Transverse colon (tissue), 4 donors: ENCODE data around the gene TTL. TPM values are rescaled to one million over a fixed set of nuclear protein-coding genes. Genes with fewer than 3 reads are reported as not detected.
A peak's percentile ranks its signal among the peaks of the same experiment; 100 is the strongest.

ENCODE experiments used
- DNase-seq: peaks from one replicate; pipeline ENCODE4 v3.0.0-alpha.2; 2019
- H3K27ac ChIP-seq, 4 donors: fragments of 200-600 bp; sonication (generic); 2 replicates each; pipeline ENCODE4 v1.5.1; 2016 to 2018; ENCODE audit warnings: inconsistent platforms in 4 of 4
- H3K27me3 ChIP-seq: fragments of 200-600 bp; sonication (generic); 2 replicates; pipeline ENCODE4 v1.5.1; 2017; ENCODE audit warnings: inconsistent platforms
- H3K36me3 ChIP-seq, 4 donors: fragments of 200-600 bp; sonication (generic); 2 replicates each; pipeline ENCODE4 v1.5.1; 2017 to 2019; ENCODE audit warnings: inconsistent platforms in 4 of 4
- H3K4me1 ChIP-seq, 4 donors: fragments of 200-600 bp; sonication (generic); 2 replicates each; pipeline ENCODE4 v1.5.1; 2017 to 2020; ENCODE audit warnings: inconsistent platforms in 4 of 4
- H3K4me3 ChIP-seq, 4 donors: fragments of 200-600 bp; sonication (generic); 1 replicate in 1 of 4; 2 replicates in 3 of 4; pipeline versions ENCODE4 v1.5.1 to v1.6.1; 2017 to 2019; ENCODE audit warnings: inconsistent platforms in 4 of 4
- H3K9me3 ChIP-seq, 2 donors: fragments of 200-600 bp; sonication (generic); 2 replicates each; pipeline ENCODE4 v1.5.1; 2017 to 2019; ENCODE audit warnings: inconsistent platforms in 2 of 2
- CTCF ChIP-seq, 5 experiments: fragments of 200-600 bp in 3 of 5; fragments of 450-650 bp in 2 of 5; sonication (generic) in 3 of 5; IDR thresholded peaks; 1 replicate in 2 of 5; 2 replicates in 3 of 5; pipeline ENCODE4 v1.5.1; 2016 to 2017; ENCODE audit warnings: antibody characterized with exemption in 5 of 5, inconsistent platforms in 3 of 5, mild to moderate bottlenecking in 2 of 5, moderate library complexity in 1 of 5
- EP300 ChIP-seq: sonication (generic); formaldehyde crosslinking; IDR thresholded peaks from one replicate; pipeline ENCODE4 v1.6.1; 2017; ENCODE audit warnings: antibody characterized with exemption, low read depth
- POLR2A ChIP-seq: fragments of 450-650 bp; IDR thresholded peaks from one replicate; pipeline ENCODE4 v1.6.1; 2016; ENCODE audit warnings: antibody characterized with exemption, mild to moderate bottlenecking, moderate library complexity
- POLR2AphosphoS5 ChIP-seq, 3 donors: sonication (generic); formaldehyde crosslinking; IDR thresholded peaks; one replicate each; pipeline ENCODE4 v1.6.1; 2016; ENCODE audit warnings: antibody characterized with exemption in 3 of 3
- WGBS, 2 donors: methylation state at CpG; one replicate each; pipeline ENCODE4 v1.1.5; 2018; ENCODE audit warnings: low coverage in 1 of 2; 5-methylcytosine and 5-hydroxymethylcytosine counted together
- in situ Hi-C, 4 donors: fragments of 200-750 bp; cut with MboI; loops; one replicate each; pipeline versions ENCODE4 v1.15.0 to v1.15.1; 2017; ENCODE audit warnings: low sequenced_read_pairs in 3 of 4, low pct_ligation_motif_present in 1 of 4, low pct_unique_long_range_greater_than_20kb in 1 of 4
- intact Hi-C: fragments of 100-400 bp; cut with DNase I; formaldehyde crosslinking; loops from one replicate; pipeline ENCODE4 v1.15.1; 2023; ENCODE audit warnings: low total_unique reads
- small RNA-seq, 4 donors: library from RNA; depleted of rRNA; stranded (forward); fragments of <200 nt; gene quantifications; one replicate each; pipeline ENCODE3, GENCODE V24; 2016
- total RNA-seq, 4 donors: library from RNA; depleted of rRNA; stranded (reverse); fragments of >200 nt; gene quantifications; one replicate each; pipeline ENCODE4 v1.1.0, GENCODE V29; 2016

TTL gene
- total RNA-seq, 4 donors from 2014 or later, result 7.9 to 61.3 (median 16.6) TPM

DNA sequence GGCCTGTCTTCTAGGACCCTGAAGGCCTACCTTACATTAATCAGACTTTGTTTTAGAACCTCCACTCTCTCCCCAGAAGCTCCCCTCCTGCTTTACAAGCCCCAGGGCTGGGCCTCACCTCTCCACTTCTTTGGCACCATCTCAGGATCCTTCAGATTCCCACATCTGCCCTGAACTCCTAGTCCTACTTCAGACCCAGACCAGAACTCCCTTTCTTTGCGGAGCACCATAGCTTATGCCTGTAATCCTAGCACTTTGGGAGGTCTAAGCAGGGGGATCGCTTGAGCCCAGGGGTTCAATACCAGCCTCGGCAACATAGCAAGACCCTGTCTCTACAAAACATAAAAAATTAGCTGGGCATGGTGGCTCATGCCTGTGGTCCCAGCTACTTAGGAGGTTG is 103.4 kb downstream of the TTL start:
- TF ChIP-seq EP300, result no peak
- no peak for TF ChIP-seq POLR2AphosphoS5 (IDR thresholded peaks at IDR 0.05)
- no peak for TF ChIP-seq POLR2A
- no peak for TF ChIP-seq CTCF (IDR thresholded peaks at IDR 0.05)
- intact Hi-C loops (no loop called here), in situ Hi-C loops (loop anchor here in 2 of 4 donors (10.0 to 25.0 kb wide), 2 partner anchors 101 to 323 kb away; partner anchors contain the start of genes TTL (in 1 of the 2) and ZC3H8 (in 1 of the 2))
- H3K36me3 ChIP-seq, result peaks cover 0 to 6% (median 0%) of the 10 kb centered on the region in 4 donors
- no peaks in the 10 kb centered on the region for H3K9me3 ChIP-seq
- WGBS, 2 donors, result 94% methylated on average over 3 of the region's 3 CpGs; no CpG with 5 or more reads in 1 of the 2 donors
- H3K4me1 ChIP-seq, result peaks cover 6 to 22% (median 12%) of the 10 kb centered on the region in 4 donors
- no peak for DNase-seq
- H3K27me3 ChIP-seq, result no peaks in the 10 kb centered on the region
- peak overlapping the region; percentile 87 to 97 (median 94) for H3K27ac ChIP-seq
- H3K4me3 ChIP-seq, result peak overlapping the region in 1 of 4 donors; percentile 73

- WGBS, 2 donors, result 96 to 97% methylated on average over 6 to 18 of the region's 18 CpGs
- intact Hi-C loops (no loop called here), in situ Hi-C loops (loop anchor here in 2 of 4 donors (10.0 to 25.0 kb wide), 2 partner anchors 101 to 324 kb away; partner anchors contain the start of genes TTL (in 1 of the 2) and ZC3H8 (in 1 of the 2))
- Histone ChIP-seq H3K36me3 (peaks cover 0 to 6% (median 0%) of the 10 kb centered on the region in 4 donors), H3K27ac (no peak overlapping the region), H3K27me3 (no peaks in the 10 kb centered on the region), H3K9me3 (no peaks in the 10 kb centered on the region), H3K4me1 (peaks cover 6 to 22% (median 12%) of the 10 kb centered on the region in 4 donors), H3K4me3 (no peak overlapping the region)
- TF ChIP-seq CTCF (IDR thresholded peaks at IDR 0.05) (no peak), EP300 (no peak), POLR2A (no peak), POLR2AphosphoS5 (IDR thresholded peaks at IDR 0.05) (no peak)
- DNase-seq, result no peak
Observed at GRCh38 chr2:112585873-112586464, 104.0 kb downstream of the TTL start.

GRCh38 chr2:112588611-112589045 is 106.7 kb downstream of the TTL start:
- 88% methylated on average over 6 of the region's 6 CpGs; no CpG with 5 or more reads in 1 of the 2 donors for WGBS, 2 donors
- intact Hi-C loops, result no loop called here

More at GRCh38 chr2:112588611-112589045, 106.7 kb downstream of the TTL start:
- in situ Hi-C loops, result loop anchor here in 2 of 4 donors (10.0 to 25.0 kb wide), 2 partner anchors 104 to 326 kb away; partner anchors contain the start of genes TTL (in 1 of the 2) and ZC3H8 (in 1 of the 2)
- Histone ChIP-seq H3K9me3 (no peaks in the 10 kb centered on the region), H3K27me3 (no peaks in the 10 kb centered on the region), H3K27ac (no peak overlapping the region), H3K4me1 (peaks cover 6 to 13% (median 11%) of the 10 kb centered on the region in 4 donors), H3K4me3 (no peak overlapping the region), H3K36me3 (peaks cover 0 to 6% (median 0%) of the 10 kb centered on the region in 4 donors)
- DNase-seq, result no peak
- TF ChIP-seq POLR2A, result no peak

Small RNA genes lying within 50 kb of the gene (small RNA-seq; reads per million reads assigned to genes)
- gene RF00019, result 0 reads per million in 4 donors

Other genes with a start within 250 kb of the TTL start
- gene ZC3H8, start 227.1 kb upstream of the TTL start, total RNA-seq, result 10 to 100 TPM in 2 of 4 donors, 1 to 10 TPM in 2; 1.6 to 83.2 (median 12.1) TPM
- gene ZC3H6, start 206.6 kb upstream of the TTL start, total RNA-seq, result 10 to 100 TPM in 1 of 4 donors, 1 to 10 TPM in 3; 2.8 to 13.0 (median 8.5) TPM
- gene RGPD8, start 48.5 kb upstream of the TTL start, total RNA-seq, result 10 to 100 TPM in 3 of 4 donors, 1 to 10 TPM in 1; 8.0 to 32.4 (median 14.6) TPM
- 10 to 100 TPM in 3 of 4 donors, 1 to 10 TPM in 1; 6.0 to 24.1 (median 14.8) TPM for gene POLR1B, start 60.3 kb downstream of the TTL start, total RNA-seq
- 10 to 100 TPM; 11.1 to 23.0 (median 17.1) TPM for gene CHCHD5, start 102.5 kb downstream of the TTL start, total RNA-seq
- gene SLC20A1, start 163.8 kb downstream of the TTL start, total RNA-seq, result 100 to 1,000 TPM in 3 of 4 donors, 1 to 10 TPM in 1; 9.4 to 173 (median 148) TPM
- not detected for gene NT5DC4, start 238.9 kb downstream of the TTL start, total RNA-seq